Left renal pelvis (tissue), 4 donors: ENCODE results near the gene EPB42. TPM values are rescaled to one million over a fixed set of nuclear protein-coding genes. Genes with fewer than 3 reads are reported as not detected.
"Not testable (repeated sequence)": the region's sequence is repeated elsewhere in the genome, so short reads cannot be mapped to it uniquely, and the experiment has no call there.

Source experiments
- DNase-seq, 4 donors: peaks; one replicate each; pipeline ENCODE4 v3.0.0-alpha.2; 2013; ENCODE audit warnings: low read depth in 4 of 4, low spot score in 3 of 4
- polyA plus RNA-seq, 4 donors: library from polyadenylated mRNA; unstranded; fragments of 120-200 nt; gene quantifications; one replicate each; pipeline ENCODE4 v1.2.1, GENCODE V29; 2013; ENCODE audit not compliant: insufficient read length in 4 of 4

The EPB42 gene
- polyA plus RNA-seq, 4 donors, result 1.1 to 16.9 (median 1.3) TPM

GRCh38 chr15:43189296-43189695 lies 31.5 kb downstream of the EPB42 start:
- DNase-seq, result no peak

- DNase-seq, result no peak
Observed at GRCh38 chr15:43187544-43188155, 33.2 kb downstream of the EPB42 start.

DNA sequence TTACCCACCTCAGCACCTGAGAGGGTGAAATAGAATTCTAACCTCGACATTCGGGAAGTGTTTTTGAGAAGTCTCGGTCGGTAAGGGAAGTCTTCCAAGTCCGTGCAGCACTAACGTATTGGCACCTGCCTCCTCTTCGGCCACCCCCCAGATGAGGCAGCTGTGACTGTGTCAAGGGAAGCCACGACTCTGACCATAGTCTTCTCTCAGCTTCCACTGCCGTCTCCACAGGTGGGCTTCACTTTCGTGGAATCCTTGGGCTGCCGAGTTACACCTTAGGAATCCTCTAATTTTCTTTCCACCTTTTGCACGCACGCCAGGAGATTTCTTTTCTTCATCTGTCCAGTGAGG lies 34.8 kb downstream of the EPB42 start:
- no peak for DNase-seq

GRCh38 chr15:43185157-43186002 lies 35.4 kb downstream of the EPB42 start, which contains the start of gene CCNDBP1:
CCNDBP1 (plus strand) TSS chr15:43185403; CDS start chr15:43185499, 96 bp downstream.
- peak in 3 of 4 donors; percentile 42 to 58 (median 51) for DNase-seq

DNA sequence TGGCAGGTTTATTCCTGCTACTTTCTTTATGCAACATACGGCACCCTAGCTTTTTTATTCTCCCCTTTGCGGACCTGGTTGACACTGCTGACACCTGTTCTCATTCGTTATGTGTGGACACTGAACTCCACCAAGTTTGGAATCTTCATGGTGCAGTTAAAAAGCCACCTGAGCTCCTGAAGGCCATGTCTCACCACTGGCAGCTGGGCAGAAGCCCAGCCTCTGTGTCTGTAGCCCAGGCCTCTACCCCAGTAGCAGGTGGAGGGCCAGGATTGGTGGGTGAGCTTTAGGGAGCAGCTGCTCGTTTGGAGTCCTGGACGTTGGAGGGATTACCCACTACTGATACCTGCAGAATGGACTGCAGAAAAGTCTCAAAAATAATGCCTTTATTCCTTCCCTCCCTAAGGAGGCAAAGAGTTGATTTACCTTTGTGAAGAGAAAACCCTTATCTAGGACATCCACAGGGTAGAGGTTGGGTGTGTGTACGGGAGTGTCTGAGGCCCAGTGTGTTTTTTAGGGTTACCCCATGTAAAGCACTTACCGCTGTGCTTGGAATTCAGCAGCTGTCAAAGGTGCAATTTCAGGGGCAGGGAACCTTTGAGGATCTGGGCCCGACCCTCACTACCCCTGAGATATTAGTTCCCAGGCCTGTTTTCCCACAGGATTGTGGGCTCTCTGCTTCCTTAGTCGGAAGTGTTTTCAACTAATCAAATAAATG lies 36.3 kb downstream of the EPB42 start:
- no peak for DNase-seq

DNA sequence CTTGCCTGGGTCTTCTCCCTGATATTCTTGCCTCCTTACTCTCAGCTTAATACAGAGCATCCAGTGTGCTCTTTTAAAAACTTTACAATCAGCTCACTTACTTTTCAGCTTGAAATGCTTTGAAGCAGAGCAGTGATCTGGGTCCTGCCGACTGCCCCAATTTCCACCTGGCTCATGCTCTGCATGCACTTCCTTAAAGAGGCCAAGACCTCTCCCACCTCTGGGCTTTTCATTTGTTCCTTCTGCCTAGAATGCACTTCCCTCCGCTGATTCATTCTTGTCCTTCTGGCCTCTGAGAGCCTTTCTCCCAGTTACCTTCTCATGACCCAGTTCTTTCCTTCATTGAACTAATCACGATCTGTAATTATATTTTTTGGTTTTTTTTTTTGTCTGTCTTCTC lies 37.5 kb downstream of the EPB42 start:
- DNase-seq, result no peak

GRCh38 chr15:43177147-43177546 lies 43.7 kb downstream of the EPB42 start:
- DNase-seq, result not testable (repeated sequence)

DNA sequence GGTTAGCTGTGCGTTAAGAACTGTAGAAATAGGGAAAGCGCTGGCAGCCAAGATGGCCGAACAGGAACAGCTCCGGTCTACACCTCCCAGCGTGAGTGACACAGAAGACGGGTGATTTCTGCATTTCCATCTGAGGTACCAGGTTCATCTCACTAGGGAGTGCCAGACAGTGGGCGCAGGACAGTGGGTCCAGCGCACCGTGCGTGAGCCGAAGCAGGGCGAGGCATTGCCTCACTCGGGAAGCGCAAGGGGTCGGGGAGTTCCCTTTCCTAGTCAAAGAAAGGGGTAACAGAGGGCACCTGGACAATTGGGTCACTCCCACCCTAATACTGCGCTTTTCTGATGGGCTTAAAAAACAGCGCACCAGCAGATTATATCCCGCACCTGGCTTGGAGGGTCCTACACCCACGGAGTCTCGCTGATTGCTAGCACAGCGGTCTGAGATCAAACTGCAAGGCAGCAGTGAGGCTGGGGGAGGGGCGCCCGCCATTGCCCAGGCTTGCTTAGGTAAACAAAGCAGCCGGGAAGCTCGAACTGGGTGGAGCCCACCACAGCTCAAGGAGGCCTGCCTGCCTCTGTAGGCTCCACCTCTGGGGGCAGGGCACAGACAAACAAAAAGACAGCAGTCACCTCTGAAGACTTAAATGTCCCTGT lies 45.0 kb downstream of the EPB42 start:
- not testable (repeated sequence) for DNase-seq

GRCh38 chr15:43169888-43170287 lies 50.9 kb downstream of the EPB42 start:
- no peak for DNase-seq

- no peak for DNase-seq
Observed at GRCh38 chr15:43168192-43169107, 52.4 kb downstream of the EPB42 start.

GRCh38 chr15:43167261-43167660 lies 53.6 kb downstream of the EPB42 start:
- DNase-seq, result not testable (repeated sequence)

- no peak for DNase-seq
Observed at GRCh38 chr15:43165801-43166325, 55.0 kb downstream of the EPB42 start.

DNA sequence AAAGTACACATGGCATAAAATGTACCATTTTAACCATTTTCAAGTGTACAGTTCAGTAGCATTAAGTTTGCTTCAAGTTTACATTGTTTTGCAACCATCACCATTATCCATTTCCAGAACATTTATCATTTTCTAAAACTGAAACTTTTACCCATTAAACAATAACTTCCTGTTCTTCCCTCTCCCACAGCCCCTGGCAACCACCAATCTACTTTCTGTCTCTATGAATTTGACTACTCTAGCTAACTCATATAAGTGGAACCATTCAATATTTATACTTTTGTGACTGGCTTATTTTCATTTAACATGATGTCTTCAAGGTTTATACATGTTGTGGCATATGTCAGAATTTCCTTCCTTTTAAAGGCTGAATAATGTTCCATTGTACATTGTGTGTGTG lies 67.5 kb downstream of the EPB42 start:
- no peak for DNase-seq

- DNase-seq, result no peak
Observed at GRCh38 chr15:43151688-43152087, 69.1 kb downstream of the EPB42 start.

- no peak for DNase-seq
Observed at GRCh38 chr15:43150191-43150929, 70.5 kb downstream of the EPB42 start.
